A204.1 (cell line): ENCODE data around the gene UBLCP1.

Experiments used
- FAIRE-seq: peaks from 2 replicates; lab custom pipeline; 2012; peaks lifted over from hg19 to GRCh38; lab: Jason Lieb, UNC

The UBLCP1 gene

DNA sequence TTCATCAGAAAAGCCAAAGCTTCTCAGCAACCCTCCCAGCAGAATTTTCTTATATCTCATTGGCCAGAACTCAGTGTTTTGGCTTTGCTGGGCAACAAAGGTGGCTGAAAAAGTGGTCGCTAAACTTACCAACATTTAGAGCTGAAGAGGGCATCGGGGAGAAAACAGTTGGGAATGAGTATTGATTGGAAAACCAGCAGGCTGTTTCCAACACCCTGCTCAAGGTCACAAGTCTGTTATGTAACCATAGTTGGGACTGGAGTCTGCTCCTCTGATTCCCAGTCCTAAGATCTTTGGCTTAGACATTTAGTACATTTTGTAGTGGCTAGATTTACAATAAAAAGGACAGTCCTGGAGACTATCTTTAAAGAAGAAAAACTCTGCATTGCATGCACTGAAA lies 50.1 kb downstream of the UBLCP1 start:
- FAIRE-seq: no peak

DNA sequence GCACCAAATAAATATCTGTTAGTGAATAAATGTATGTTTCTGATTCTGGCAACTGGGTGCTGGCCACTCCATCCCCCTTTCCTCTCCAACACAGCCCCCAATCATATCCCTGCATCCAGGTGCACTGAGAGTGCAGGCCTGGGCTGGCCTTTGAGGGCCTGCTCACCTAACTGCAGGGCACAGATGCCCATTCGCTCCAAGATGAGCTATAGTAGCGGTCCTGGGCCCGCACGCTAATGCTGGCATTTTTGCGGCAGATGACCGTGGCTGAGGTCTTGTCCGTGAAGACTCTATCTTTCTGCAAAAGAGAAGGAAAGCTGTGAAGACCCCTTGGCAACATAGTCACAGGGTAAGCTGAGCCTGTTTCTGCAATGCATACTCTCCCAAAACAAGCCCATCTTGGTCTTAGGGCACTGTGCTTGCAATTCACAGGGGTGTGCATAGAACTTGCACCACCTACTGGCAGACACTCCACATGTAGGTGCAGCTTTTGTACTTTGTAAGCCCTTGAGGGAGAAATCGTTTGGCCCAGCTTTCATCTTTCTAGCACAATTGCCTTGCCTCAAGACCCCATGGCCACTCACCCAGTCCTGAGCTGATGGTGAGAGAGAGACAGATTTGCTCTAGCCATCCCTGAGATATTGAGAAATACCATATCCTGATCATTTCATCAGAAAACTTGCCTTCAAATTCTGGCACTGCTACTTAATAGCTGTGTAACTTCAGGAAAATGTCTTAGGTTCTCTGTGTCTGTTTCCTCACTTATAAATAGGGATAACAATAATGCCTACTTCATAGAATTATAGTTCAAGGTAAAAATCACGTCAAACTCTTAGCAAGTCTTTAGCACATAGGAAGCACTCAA lies 53.7 kb downstream of the UBLCP1 start:
- FAIRE-seq: no peak

- FAIRE-seq: no peak
These were observed 54.8 kb downstream of the UBLCP1 start for GRCh38 chr5:159317849-159318248.

- FAIRE-seq: no peak
These were observed 55.4 kb downstream of the UBLCP1 start for GRCh38 chr5:159318448-159318847.

DNA sequence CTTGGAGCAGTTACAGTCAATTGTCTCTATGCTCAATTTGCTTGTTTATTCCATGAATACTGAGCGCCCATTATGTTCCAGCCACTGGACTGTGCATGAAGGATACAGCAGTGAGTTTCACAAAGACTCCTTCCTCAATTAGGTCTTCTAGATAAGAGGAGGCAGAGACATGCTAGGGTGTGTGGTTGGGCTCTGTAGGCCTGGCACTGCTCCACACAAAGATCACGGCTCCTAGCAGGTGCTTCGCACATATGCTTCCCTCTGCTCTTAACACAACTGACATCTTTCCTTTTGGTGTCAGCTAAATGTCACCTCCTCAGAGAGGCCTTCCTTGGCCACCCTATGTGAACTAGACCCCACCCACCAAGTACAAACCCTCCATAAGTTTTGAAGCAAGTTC lies 56.3 kb downstream of the UBLCP1 start:
- no peak for FAIRE-seq

DNA sequence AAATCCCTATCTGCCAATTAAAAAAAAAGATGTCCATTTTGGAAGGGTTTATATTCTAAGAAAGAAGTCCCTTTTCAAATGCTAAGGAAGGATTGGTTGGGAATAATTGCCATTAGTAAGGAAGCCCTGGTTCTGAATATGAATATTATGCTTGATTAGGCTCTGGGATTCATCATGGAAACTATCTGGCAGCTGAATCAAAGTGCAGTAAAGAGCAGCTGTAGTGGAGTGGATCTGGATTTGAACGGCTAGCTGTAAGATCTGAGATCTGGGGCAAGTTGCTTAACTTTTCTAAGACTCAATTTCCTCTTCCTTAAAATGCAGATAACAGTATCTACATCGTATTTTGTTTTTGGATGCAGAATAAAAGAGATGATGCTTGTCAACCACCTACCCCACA lies 56.7 kb downstream of the UBLCP1 start:
- FAIRE-seq: no peak

DNA sequence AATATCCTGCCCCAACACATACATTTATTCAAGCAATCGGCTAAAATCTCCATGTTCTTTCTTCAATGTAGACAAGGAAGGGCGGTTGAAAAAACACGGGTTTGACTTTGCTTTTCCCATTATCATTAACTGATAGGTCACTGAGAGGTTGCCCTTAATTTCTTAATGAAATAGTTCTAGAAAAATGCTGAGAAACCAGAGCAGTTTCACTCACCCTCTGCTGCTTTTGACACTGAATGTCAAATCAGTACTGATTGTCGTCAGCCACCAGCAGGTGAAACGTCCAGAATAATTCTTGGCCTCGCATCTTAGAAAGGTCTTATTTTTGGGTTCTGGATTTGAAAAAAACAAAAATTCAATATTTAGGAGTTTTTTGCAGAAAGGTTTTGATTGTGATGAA lies 59.1 kb downstream of the UBLCP1 start:
- no peak for FAIRE-seq

DNA sequence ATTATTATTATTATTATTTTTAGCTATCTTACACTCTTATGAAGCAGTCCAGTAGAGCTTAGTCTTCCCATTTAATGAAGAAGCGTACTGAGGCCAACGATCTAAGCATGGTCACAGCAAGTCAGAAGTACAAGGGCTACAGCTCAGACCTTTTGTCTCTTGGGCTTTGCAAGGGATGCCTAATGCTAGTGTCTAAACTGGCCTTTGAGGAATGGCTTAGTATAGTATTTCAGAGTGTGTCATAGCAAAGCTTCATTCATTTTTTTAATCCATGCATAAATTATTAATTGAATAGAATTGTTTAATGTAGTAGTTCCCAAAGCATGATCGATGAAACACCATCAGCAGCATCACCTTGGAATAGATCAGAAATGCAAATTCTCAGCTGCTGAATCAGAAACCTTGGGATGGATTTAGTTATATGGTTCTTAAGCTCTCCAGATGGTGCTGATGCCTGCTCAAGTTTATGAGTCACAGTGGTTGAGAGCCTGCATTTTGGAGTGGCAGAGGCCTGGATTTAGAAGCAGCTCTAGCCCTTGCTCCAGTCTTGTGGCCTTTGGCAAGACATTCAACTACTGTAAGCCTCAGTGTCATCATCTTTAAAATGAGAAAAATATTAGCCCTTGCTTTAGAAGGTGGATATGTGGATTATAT lies 61.1 kb downstream of the UBLCP1 start:
- no peak for FAIRE-seq

GRCh38 chr5:159324986-159325385 lies 61.9 kb downstream of the UBLCP1 start:
- no peak for FAIRE-seq

- FAIRE-seq: no peak
These were observed 67.2 kb downstream of the UBLCP1 start, which contains the start of gene IL12B for GRCh38 chr5:159330131-159330800. TSS of gene IL12B (minus strand) at chr5:159330487. CDS start at chr5:159326782, 3,705 bp downstream.

- no peak for FAIRE-seq
These were observed 68.2 kb downstream of the UBLCP1 start for GRCh38 chr5:159331093-159331973.

- no peak for FAIRE-seq
These were observed 69.9 kb downstream of the UBLCP1 start for GRCh38 chr5:159332800-159333544.

DNA sequence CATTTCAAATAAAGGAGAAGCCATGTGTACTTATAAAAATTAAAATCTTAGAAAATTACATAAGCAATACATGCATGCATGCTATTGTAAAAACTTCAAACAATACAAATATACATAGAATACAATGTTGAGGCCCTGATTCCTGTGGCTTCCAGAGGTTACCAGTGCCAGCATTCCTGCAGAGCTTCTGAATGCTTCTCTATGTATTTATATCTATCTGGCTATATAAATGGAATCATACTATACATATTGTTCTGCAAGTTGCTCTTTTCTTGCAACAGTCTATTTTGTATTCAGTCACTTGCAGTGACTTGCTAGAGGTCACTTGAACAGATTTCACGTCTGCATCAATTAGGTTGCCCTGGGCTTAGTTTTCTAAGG lies 70.4 kb downstream of the UBLCP1 start:
- no peak for FAIRE-seq
